Panc1 (cell line): ENCODE data around the gene CNGA3. TPM values are rescaled to one million over a fixed set of nuclear protein-coding genes. Genes with fewer than 3 reads are reported as not detected.

ENCODE experiments used
- ATAC-seq: fragments of 200-7000 bp; cut with Tn5 transposase; 2 replicates; pipeline ENCODE4 v1.9.1; 2020; ENCODE audit warnings: mild to moderate bottlenecking, moderate library complexity
- BruUV-seq: library from RNA; stranded (reverse); fragments of 400-500 nt; replicated peaks from 2 replicates; lab custom pipeline; 2021; lab: Mats Ljungman, UMichigan
- CTCF ChIA-PET: fragments of 300-600 bp; sonication (Branson Sonifier 250); formaldehyde crosslinking; loops from one replicate; lab custom pipeline; 2022; ENCODE audit warnings: antibody characterized with exemption; lab: Charles Lee
- POLR2A ChIA-PET: fragments of 300-600 bp; sonication (Branson Sonifier 250); formaldehyde crosslinking; loops from one replicate; lab custom pipeline; 2022; ENCODE audit warnings: antibody characterized with exemption; lab: Charles Lee
- DNase-seq: peaks from one replicate; pipeline ENCODE4 v3.0.0-alpha.2; 2010; ENCODE audit warnings: low read depth, low spot score
- H3K27ac ChIP-seq: 2 replicates; pipeline ENCODE4 v1.5.1; 2011; ENCODE audit warnings: mild to moderate bottlenecking, low read length, inconsistent platforms
- H3K27me3 ChIP-seq: fragments of 200-500 bp; sonication (Bioruptor generic); 2 replicates; pipeline ENCODE4 v1.6.0; 2014; ENCODE audit warnings: low read length, inconsistent platforms; ENCODE audit not compliant: control insufficient read depth, insufficient read depth
- H3K36me3 ChIP-seq: fragments of 200-500 bp; sonication (Bioruptor generic); 2 replicates; pipeline ENCODE4 v1.5.1; 2014; ENCODE audit warnings: inconsistent platforms, mild to moderate bottlenecking, low read length, moderate library complexity; ENCODE audit not compliant: control insufficient read depth, insufficient read depth
- H3K4me1 ChIP-seq: 2 replicates; pipeline ENCODE4 v1.5.1; 2011; ENCODE audit warnings: inconsistent platforms, mild to moderate bottlenecking, low read length, moderate library complexity; ENCODE audit not compliant: control insufficient read depth, insufficient read depth
- H3K4me3 ChIP-seq, 2 experiments: 2 replicates each; pipeline ENCODE4 v1.5.1; 2011 to 2012; ENCODE audit warnings: low read depth in 2 of 2, low read length in 2 of 2, mild to moderate bottlenecking in 2 of 2, inconsistent platforms in 1 of 2, moderate library complexity in 1 of 2
- H3K9me3 ChIP-seq: fragments of 200-500 bp; sonication (Bioruptor generic); 2 replicates; pipeline ENCODE4 v1.5.1; 2014; ENCODE audit warnings: low read depth, mild to moderate bottlenecking, inconsistent platforms, low read length, moderate library complexity; ENCODE audit not compliant: control insufficient read depth, insufficient read depth
- CTCF ChIP-seq: fragments of 450-650 bp; IDR thresholded peaks from 2 replicates; pipeline ENCODE4 v1.5.1; 2017; ENCODE audit warnings: mild to moderate bottlenecking
- POLR2AphosphoS5 ChIP-seq: IDR thresholded peaks from 2 replicates; pipeline ENCODE4 v1.6.1; 2012; ENCODE audit warnings: mild to moderate bottlenecking, low read depth, low read length, moderate library complexity
- REST ChIP-seq, 2 experiments: IDR thresholded peaks; 2 replicates each; pipeline ENCODE4 v1.6.1; 2011 to 2012; ENCODE audit warnings: low read depth in 2 of 2, control low read depth in 1 of 2, low read length in 1 of 2, mild to moderate bottlenecking in 1 of 2, moderate library complexity in 1 of 2; ENCODE audit not compliant: insufficient read depth in 1 of 2
- SIN3A ChIP-seq: IDR thresholded peaks from 2 replicates; pipeline ENCODE4 v1.6.1; 2012; ENCODE audit warnings: low read depth, mild to moderate bottlenecking, low read length, moderate library complexity, borderline replicate concordance; ENCODE audit not compliant: insufficient read depth
- TCF7L2 ChIP-seq: IDR thresholded peaks from 2 replicates; pipeline ENCODE4 v1.6.1; 2011; ENCODE audit warnings: mild to moderate bottlenecking, low read depth, low read length, inconsistent platforms
- in situ Hi-C: cut with HindIII; loops from 2 replicates; pipeline ENCODE4 v1.10.0; 2016; ENCODE audit warnings: low sequenced_read_pairs, low pct_unique_long_range_greater_than_20kb
- intact Hi-C: fragments of 100-400 bp; cut with micrococcal nuclease; formaldehyde crosslinking; loops from one replicate; pipeline ENCODE4 v1.10.0; 2022; ENCODE audit not compliant: unreplicated experiment
- total RNA-seq: library from RNA; stranded (reverse); gene quantifications from one replicate; pipeline ENCODE4 v1.2.1, GENCODE V29; 2021; ENCODE audit not compliant: unreplicated experiment

Gene CNGA3
- total RNA-seq, 1 experiment from 2014 or later, result not detected

GRCh38 chr2:98378901-98379300 lies 32.6 kb downstream of the CNGA3 start:
- H3K36me3 ChIP-seq, result no peaks in the 10 kb centered on the region
- no peak for ATAC-seq
- POLR2A ChIA-PET, result no interaction called here
- H3K27me3 ChIP-seq, result peaks cover 6% of the 10 kb centered on the region
- H3K9me3 ChIP-seq, result no peaks in the 10 kb centered on the region
- H3K4me1 ChIP-seq, result no peaks in the 10 kb centered on the region
- BruUV-seq, result no TSS peak
- TF ChIP-seq TCF7L2, result no peak
- TF ChIP-seq CTCF, result no peak
- TF ChIP-seq REST (IDR thresholded peaks at IDR 0.05; ENCODE audit: insufficient read depth in 1 of 2, low read depth in 2 of 2, low read length in 1 of 2), result no peak
- TF ChIP-seq POLR2AphosphoS5, result no peak
- TF ChIP-seq SIN3A, result no peak
- intact Hi-C loops, result no loop called here
- DNase-seq, result no peak
- in situ Hi-C loops, result no loop called here
- H3K27ac ChIP-seq, result no peak overlapping the region
- H3K4me3 ChIP-seq, result no peak overlapping the region
- CTCF ChIA-PET, result no interaction called here

GRCh38 chr2:98379311-98380202 lies 33.3 kb downstream of the CNGA3 start:
- Histone ChIP-seq H3K4me3 (no peak overlapping the region), H3K36me3 (no peaks in the 10 kb centered on the region), H3K27me3 (peaks cover 6% of the 10 kb centered on the region), H3K4me1 (no peaks in the 10 kb centered on the region), H3K27ac (no peak overlapping the region), H3K9me3 (no peaks in the 10 kb centered on the region)
- DNase-seq (no peak), ATAC-seq (no peak)
- CTCF ChIA-PET, result no interaction called here
- in situ Hi-C loops (no loop called here), intact Hi-C loops (loop anchor here (10.0 kb wide), 2 partner anchors 385 to 675 kb away; partner anchors contain the start of gene TMEM131)
- POLR2A ChIA-PET, result no interaction called here
- no peak for TF ChIP-seq TCF7L2
- TF ChIP-seq POLR2AphosphoS5, result no peak
- no peak for TF ChIP-seq REST (IDR thresholded peaks at IDR 0.05; ENCODE audit: insufficient read depth in 1 of 2, low read depth in 2 of 2, low read length in 1 of 2)
- no TSS peak for BruUV-seq
